GM18526 (cell line): Measurements from ENCODE around the gene JAKMIP3.

Source experiments
- POLR2A ChIP-seq: IDR thresholded peaks from 3 replicates; pipeline ENCODE4 v1.6.1; 2011; ENCODE audit not compliant: insufficient read length; ENCODE audit errors: extremely low read depth

The JAKMIP3 gene

GRCh38 chr10:132100556-132101349 lies 35.0 kb downstream of the JAKMIP3 start:
- TF ChIP-seq POLR2A, result no peak

- no peak for TF ChIP-seq POLR2A
Observed at GRCh38 chr10:132101529-132101928, 35.8 kb downstream of the JAKMIP3 start.

- TF ChIP-seq POLR2A, result no peak
Observed at GRCh38 chr10:132102071-132102716, 36.4 kb downstream of the JAKMIP3 start.

- TF ChIP-seq POLR2A, result no peak
Observed at GRCh38 chr10:132102717-132103110, 37.0 kb downstream of the JAKMIP3 start.

GRCh38 chr10:132103116-132103910 lies 37.6 kb downstream of the JAKMIP3 start:
- TF ChIP-seq POLR2A, result no peak

- no peak for TF ChIP-seq POLR2A
Observed at GRCh38 chr10:132104062-132104461, 38.3 kb downstream of the JAKMIP3 start.

GRCh38 chr10:132104471-132105301 lies 38.9 kb downstream of the JAKMIP3 start:
- TF ChIP-seq POLR2A, result no peak

- TF ChIP-seq POLR2A, result no peak
Observed at GRCh38 chr10:132105302-132105995, 39.7 kb downstream of the JAKMIP3 start.

GRCh38 chr10:132106431-132106830 lies 40.7 kb downstream of the JAKMIP3 start:
- TF ChIP-seq POLR2A, result no peak

- TF ChIP-seq POLR2A, result no peak
Observed at GRCh38 chr10:132107186-132107948, 41.6 kb downstream of the JAKMIP3 start.

GRCh38 chr10:132107949-132108877 lies 42.5 kb downstream of the JAKMIP3 start:
- TF ChIP-seq POLR2A, result no peak

- no peak for TF ChIP-seq POLR2A
Observed at GRCh38 chr10:132109341-132110110, 43.8 kb downstream of the JAKMIP3 start.
